Prostate gland (tissue), 2 donors: ENCODE results near the gene GATAD1. TPM values are rescaled to one million over a fixed set of nuclear protein-coding genes. Genes with fewer than 3 reads are reported as not detected.
"Not testable (repeated sequence)": the region's sequence is repeated elsewhere in the genome, so short reads cannot be mapped to it uniquely, and the experiment has no call there.

ENCODE experiments used
- DNase-seq: peaks from one replicate; pipeline ENCODE4 v3.0.0-alpha.2; 2019; ENCODE audit warnings: low spot score
- H3K27ac ChIP-seq, 2 donors: fragments of 200-600 bp; sonication (generic); 2 replicates each; pipeline ENCODE4 v1.5.1; 2017 to 2019
- H3K27me3 ChIP-seq: fragments of 200-600 bp; sonication (generic); replicated peaks from 2 replicates; pipeline ENCODE4 v1.5.1; 2019; ENCODE audit not compliant: insufficient read depth
- H3K36me3 ChIP-seq, 2 donors: fragments of 200-600 bp; sonication (generic); 1 replicate in 1 of 2; 2 replicates in 1 of 2; pipeline versions ENCODE4 v1.5.1 to v1.8.1; 2017 to 2019
- H3K4me1 ChIP-seq: fragments of 200-600 bp; sonication (generic); replicated peaks from 2 replicates; pipeline ENCODE4 v1.5.1; 2019
- H3K4me3 ChIP-seq, 2 donors: fragments of 200-600 bp; sonication (generic); 2 replicates each; pipeline ENCODE4 v1.5.1; 2017 to 2019
- H3K9me3 ChIP-seq: fragments of 200-600 bp; sonication (generic); 2 replicates; pipeline ENCODE4 v1.5.1; 2017
- POLR2A ChIP-seq: fragments of 450-650 bp; IDR thresholded peaks from one replicate; pipeline ENCODE4 v1.6.1; 2016; ENCODE audit warnings: antibody characterized with exemption, mild to moderate bottlenecking
- POLR2AphosphoS5 ChIP-seq: sonication (generic); formaldehyde crosslinking; IDR thresholded peaks from one replicate; pipeline ENCODE4 v1.6.1; 2017; ENCODE audit warnings: antibody characterized with exemption
- WGBS: methylation state at CpG from one replicate; pipeline ENCODE4 v1.1.5; 2018; 5-methylcytosine and 5-hydroxymethylcytosine counted together
- intact Hi-C: fragments of 100-400 bp; cut with DNase I; formaldehyde crosslinking; loops from one replicate; pipeline ENCODE4 v1.14.2; 2022
- total RNA-seq, 2 donors: library from RNA; depleted of rRNA; stranded (reverse); fragments of >200 nt; gene quantifications; one replicate each; pipeline ENCODE4 v1.1.0, GENCODE V29; 2016
- TF ChIP-seq, protein P1 (sequence below), 4 experiments: fragments of 200-600 bp in 2 of 4; fragments of 450-650 bp in 2 of 4; sonication (generic) in 2 of 4; IDR thresholded peaks; 1 replicate in 3 of 4; 2 replicates in 1 of 4; pipeline ENCODE4 v1.5.1; 2016 to 2019; ENCODE audit warnings: antibody characterized with exemption in 4 of 4, mild to moderate bottlenecking in 2 of 4, moderate library complexity in 2 of 4

GATAD1 gene
- total RNA-seq, 2 donors from 2014 or later: 26.9 to 56.3 TPM

- H3K9me3 ChIP-seq: no peaks in the 10 kb centered on the region
- H3K4me1 ChIP-seq: no peaks in the 10 kb centered on the region
- DNase-seq: no peak
- H3K27me3 ChIP-seq: no peaks in the 10 kb centered on the region
- H3K4me3 ChIP-seq: no peak overlapping the region
- WGBS: 85% methylated on average over 6 of the region's 6 CpGs
- intact Hi-C loops: no loop called here
- H3K36me3 ChIP-seq: no peaks in the 10 kb centered on the region
- TF ChIP-seq, protein P1, sequence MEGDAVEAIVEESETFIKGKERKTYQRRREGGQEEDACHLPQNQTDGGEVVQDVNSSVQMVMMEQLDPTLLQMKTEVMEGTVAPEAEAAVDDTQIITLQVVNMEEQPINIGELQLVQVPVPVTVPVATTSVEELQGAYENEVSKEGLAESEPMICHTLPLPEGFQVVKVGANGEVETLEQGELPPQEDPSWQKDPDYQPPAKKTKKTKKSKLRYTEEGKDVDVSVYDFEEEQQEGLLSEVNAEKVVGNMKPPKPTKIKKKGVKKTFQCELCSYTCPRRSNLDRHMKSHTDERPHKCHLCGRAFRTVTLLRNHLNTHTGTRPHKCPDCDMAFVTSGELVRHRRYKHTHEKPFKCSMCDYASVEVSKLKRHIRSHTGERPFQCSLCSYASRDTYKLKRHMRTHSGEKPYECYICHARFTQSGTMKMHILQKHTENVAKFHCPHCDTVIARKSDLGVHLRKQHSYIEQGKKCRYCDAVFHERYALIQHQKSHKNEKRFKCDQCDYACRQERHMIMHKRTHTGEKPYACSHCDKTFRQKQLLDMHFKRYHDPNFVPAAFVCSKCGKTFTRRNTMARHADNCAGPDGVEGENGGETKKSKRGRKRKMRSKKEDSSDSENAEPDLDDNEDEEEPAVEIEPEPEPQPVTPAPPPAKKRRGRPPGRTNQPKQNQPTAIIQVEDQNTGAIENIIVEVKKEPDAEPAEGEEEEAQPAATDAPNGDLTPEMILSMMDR (IDR thresholded peaks at IDR 0.05): no peak
- TF ChIP-seq POLR2A (no peak), POLR2AphosphoS5 (no peak)
- no peak overlapping the region for H3K27ac ChIP-seq
Measured at GRCh38 chr7:92404170-92404614, 43.1 kb upstream of the GATAD1 start.

GRCh38 chr7:92409357-92409756 is 37.9 kb upstream of the GATAD1 start:
- WGBS: 96% methylated on average over 1 of the region's 1 CpG
- Histone ChIP-seq H3K4me1 (no peaks in the 10 kb centered on the region), H3K36me3 (no peaks in the 10 kb centered on the region), H3K27ac (no peak overlapping the region), H3K4me3 (no peak overlapping the region), H3K9me3 (no peaks in the 10 kb centered on the region), H3K27me3 (no peaks in the 10 kb centered on the region)
- intact Hi-C loops: no loop called here
- TF ChIP-seq POLR2A (no peak), POLR2AphosphoS5 (no peak)
- TF ChIP-seq, protein P1 (IDR thresholded peaks at IDR 0.05): no peak
- DNase-seq: no peak

- DNase-seq, H3K4me3 ChIP-seq, H3K9me3 ChIP-seq, intact Hi-C loops, H3K4me1 ChIP-seq, H3K27me3 ChIP-seq, H3K36me3 ChIP-seq, H3K27ac ChIP-seq: not testable (repeated sequence)
- 89% methylated on average over 6 of the region's 6 CpGs for WGBS
Measured at GRCh38 chr7:92410162-92410561, 37.1 kb upstream of the GATAD1 start.

GRCh38 chr7:92412745-92413144 is 34.5 kb upstream of the GATAD1 start:
- H3K36me3 ChIP-seq: no peaks in the 10 kb centered on the region
- TF ChIP-seq, protein P1 (IDR thresholded peaks at IDR 0.05): no peak
- TF ChIP-seq POLR2A: no peak
- TF ChIP-seq POLR2AphosphoS5: no peak
- H3K9me3 ChIP-seq: no peaks in the 10 kb centered on the region
- H3K4me1 ChIP-seq: no peaks in the 10 kb centered on the region
- no peak overlapping the region for H3K4me3 ChIP-seq
- intact Hi-C loops: no loop called here
- 66% methylated on average over 11 of the region's 11 CpGs for WGBS
- H3K27ac ChIP-seq: no peak overlapping the region
- no peaks in the 10 kb centered on the region for H3K27me3 ChIP-seq
- DNase-seq: no peak

- DNase-seq: no peak
- Histone ChIP-seq H3K27me3 (no peaks in the 10 kb centered on the region), H3K9me3 (no peaks in the 10 kb centered on the region), H3K4me1 (no peaks in the 10 kb centered on the region), H3K4me3 (no peak overlapping the region), H3K27ac (no peak overlapping the region), H3K36me3 (no peaks in the 10 kb centered on the region)
- intact Hi-C loops: no loop called here
- TF ChIP-seq POLR2AphosphoS5 (no peak), POLR2A (no peak)
- TF ChIP-seq, protein P1 (IDR thresholded peaks at IDR 0.05): no peak
- 61% methylated on average over 5 of the region's 5 CpGs for WGBS
Measured at GRCh38 chr7:92413550-92413949, 33.7 kb upstream of the GATAD1 start.
